ENCODE results near the gene MIS18A.

MIS18A gene

GRCh38 chr21:32278518-32279376 lies at the start of gene MIS18A:
TSS of gene MIS18A (minus strand) at chr21:32279049. CDS start at chr21:32279014, 35 bp downstream.
- DNase-seq = peak; percentile 97 to 98

- no peak for DNase-seq
These were observed 49.7 kb upstream of the MIS18A start for GRCh38 chr21:32328595-32328994.

GRCh38 chr21:32325706-32326105 lies 46.9 kb upstream of the MIS18A start:
- DNase-seq = no peak

- DNase-seq = no peak
These were observed 43.8 kb upstream of the MIS18A start for GRCh38 chr21:32322676-32323075.

- DNase-seq = no peak
These were observed 43.3 kb upstream of the MIS18A start for GRCh38 chr21:32322103-32322502.

GRCh38 chr21:32321480-32321879 lies 42.6 kb upstream of the MIS18A start:
- no peak for DNase-seq

- DNase-seq = no peak
These were observed 41.9 kb upstream of the MIS18A start for GRCh38 chr21:32320726-32321125.

GRCh38 chr21:32320059-32320458 lies 41.2 kb upstream of the MIS18A start:
- no peak for DNase-seq

GRCh38 chr21:32319012-32319411 lies 40.2 kb upstream of the MIS18A start:
- DNase-seq = no peak

- no peak for DNase-seq
These were observed 38.9 kb upstream of the MIS18A start for GRCh38 chr21:32317726-32318125.

GRCh38 chr21:32316361-32317215 lies 37.7 kb upstream of the MIS18A start:
- no peak for DNase-seq

GRCh38 chr21:32315511-32316281 lies 36.8 kb upstream of the MIS18A start:
- DNase-seq = no peak

- DNase-seq = no peak
These were observed 36.0 kb upstream of the MIS18A start for GRCh38 chr21:32314806-32315205.

GRCh38 chr21:32312976-32313375 lies 34.1 kb upstream of the MIS18A start:
- DNase-seq = no peak

- no peak for DNase-seq
These were observed 33.5 kb upstream of the MIS18A start for GRCh38 chr21:32312326-32312725.

- DNase-seq = no peak
These were observed 32.8 kb upstream of the MIS18A start for GRCh38 chr21:32311621-32312020.

GRCh38 chr21:32310976-32311375 lies 32.1 kb upstream of the MIS18A start:
- peak; percentile 10 to 20 for DNase-seq

GRCh38 chr21:32309906-32310460 lies 31.1 kb upstream of the MIS18A start:
- no peak for DNase-seq

- no peak for DNase-seq
These were observed 29.8 kb upstream of the MIS18A start for GRCh38 chr21:32308696-32309095.

GRCh38 chr21:32307706-32308105 lies 28.9 kb upstream of the MIS18A start:
- DNase-seq = no peak

- no peak for DNase-seq
These were observed 27.4 kb upstream of the MIS18A start for GRCh38 chr21:32306021-32306780.

- DNase-seq = no peak
These were observed 26.1 kb upstream of the MIS18A start for GRCh38 chr21:32304998-32305397.
